GM23248 (cell line): ENCODE data around the gene DLG2.

Experiments
- EZH2 ChIP-seq: fragments of 200-600 bp; sonication (generic); IDR thresholded peaks from 2 replicates; pipeline ENCODE4 v1.6.1; 2018; ENCODE audit warnings: antibody characterized with exemption, mild to moderate bottlenecking; ENCODE audit not compliant: insufficient read depth, poor library complexity, severe bottlenecking
- EZH2phosphoT487 ChIP-seq: fragments of 200-600 bp; sonication (generic); IDR thresholded peaks from 2 replicates; pipeline ENCODE4 v1.6.1; 2018; ENCODE audit warnings: antibody characterized with exemption, moderate library complexity, mild to moderate bottlenecking, low read depth; ENCODE audit not compliant: insufficient read depth

- TF ChIP-seq EZH2phosphoT487 (no peak), EZH2 (no peak)
Measured at GRCh38 chr11:83818349-83818748, 1808.8 kb downstream of the DLG2 start.
